MM.1S (cell line): ENCODE measurements around the gene ABCC4.

ENCODE experiments used
- EZH2 ChIP-seq: fragments of 300-600 bp; sonication (generic); optimal IDR thresholded peaks from 2 replicates; pipeline ENCODE3; 2017; ENCODE audit warnings: low read depth, mild to moderate bottlenecking, antibody characterized with exemption, low read length, mixed read lengths
- EZH2phosphoT487 ChIP-seq: fragments of 300-600 bp; sonication (generic); IDR thresholded peaks from 2 replicates; pipeline ENCODE4 v1.6.1; 2018; ENCODE audit warnings: antibody characterized with exemption, low read length
- TF ChIP-seq, protein P1 (sequence below): fragments of 300-600 bp; sonication (generic); IDR thresholded peaks from 2 replicates; pipeline ENCODE4 v1.5.1; 2016; ENCODE audit warnings: antibody characterized with exemption, low read length, mixed read lengths

DNA sequence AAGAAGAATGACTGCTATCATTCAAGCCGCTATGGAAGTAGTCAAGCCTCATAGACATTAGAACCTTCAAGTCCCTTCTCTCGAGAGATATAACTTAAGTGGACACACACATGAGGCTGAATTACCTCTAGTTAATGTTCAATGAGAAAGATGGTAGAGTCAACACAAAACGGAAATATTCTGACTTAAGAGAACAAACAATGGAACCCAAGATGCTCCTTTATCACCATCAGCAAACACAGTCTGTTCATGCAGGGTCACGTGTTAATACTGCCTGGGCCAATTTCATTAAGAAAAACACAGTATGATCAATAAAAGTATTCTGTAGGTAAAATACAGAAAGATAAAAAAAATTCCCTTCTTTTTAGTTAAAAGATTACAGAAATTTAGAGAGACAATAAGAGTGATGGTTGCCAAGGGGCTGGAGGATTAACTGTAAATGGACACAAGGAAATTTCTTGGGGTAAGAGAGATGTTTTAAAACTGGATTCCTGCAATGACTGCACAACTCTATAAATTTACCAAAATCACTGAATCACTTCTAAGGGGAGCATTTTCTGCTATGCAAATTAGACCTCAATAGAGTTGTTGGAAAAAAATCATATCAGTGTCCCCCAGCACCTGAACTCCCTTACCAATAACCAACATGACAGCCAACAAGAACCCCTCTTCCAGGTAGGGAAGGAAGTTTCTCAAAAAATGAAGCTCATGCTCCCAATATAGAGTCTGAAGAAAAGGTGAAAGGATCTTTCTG, 256.6 kb downstream of the ABCC4 start:
- TF ChIP-seq, protein P1, sequence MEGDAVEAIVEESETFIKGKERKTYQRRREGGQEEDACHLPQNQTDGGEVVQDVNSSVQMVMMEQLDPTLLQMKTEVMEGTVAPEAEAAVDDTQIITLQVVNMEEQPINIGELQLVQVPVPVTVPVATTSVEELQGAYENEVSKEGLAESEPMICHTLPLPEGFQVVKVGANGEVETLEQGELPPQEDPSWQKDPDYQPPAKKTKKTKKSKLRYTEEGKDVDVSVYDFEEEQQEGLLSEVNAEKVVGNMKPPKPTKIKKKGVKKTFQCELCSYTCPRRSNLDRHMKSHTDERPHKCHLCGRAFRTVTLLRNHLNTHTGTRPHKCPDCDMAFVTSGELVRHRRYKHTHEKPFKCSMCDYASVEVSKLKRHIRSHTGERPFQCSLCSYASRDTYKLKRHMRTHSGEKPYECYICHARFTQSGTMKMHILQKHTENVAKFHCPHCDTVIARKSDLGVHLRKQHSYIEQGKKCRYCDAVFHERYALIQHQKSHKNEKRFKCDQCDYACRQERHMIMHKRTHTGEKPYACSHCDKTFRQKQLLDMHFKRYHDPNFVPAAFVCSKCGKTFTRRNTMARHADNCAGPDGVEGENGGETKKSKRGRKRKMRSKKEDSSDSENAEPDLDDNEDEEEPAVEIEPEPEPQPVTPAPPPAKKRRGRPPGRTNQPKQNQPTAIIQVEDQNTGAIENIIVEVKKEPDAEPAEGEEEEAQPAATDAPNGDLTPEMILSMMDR = no peak
- TF ChIP-seq EZH2phosphoT487 = no peak
- no peak for TF ChIP-seq EZH2
